OCI-LY1 (cell line): Measurements from ENCODE around the gene KDM4B.

Experiments
- EZH2 ChIP-seq: fragments of 200-600 bp; sonication (generic), shearing (Covaris generic); IDR thresholded peaks from 2 replicates; pipeline ENCODE4 v1.8.0; 2017; ENCODE audit warnings: borderline replicate concordance, mixed run types, mild to moderate bottlenecking, antibody characterized with exemption, low read length, moderate library complexity, mixed read lengths
- TF ChIP-seq, protein P1 (sequence below): fragments of 200-600 bp; sonication (generic), shearing (Covaris generic); IDR thresholded peaks from 2 replicates; pipeline ENCODE4 v1.5.1; 2017; ENCODE audit warnings: mild to moderate bottlenecking, antibody characterized with exemption, low read length, moderate library complexity, mixed read lengths

DNA sequence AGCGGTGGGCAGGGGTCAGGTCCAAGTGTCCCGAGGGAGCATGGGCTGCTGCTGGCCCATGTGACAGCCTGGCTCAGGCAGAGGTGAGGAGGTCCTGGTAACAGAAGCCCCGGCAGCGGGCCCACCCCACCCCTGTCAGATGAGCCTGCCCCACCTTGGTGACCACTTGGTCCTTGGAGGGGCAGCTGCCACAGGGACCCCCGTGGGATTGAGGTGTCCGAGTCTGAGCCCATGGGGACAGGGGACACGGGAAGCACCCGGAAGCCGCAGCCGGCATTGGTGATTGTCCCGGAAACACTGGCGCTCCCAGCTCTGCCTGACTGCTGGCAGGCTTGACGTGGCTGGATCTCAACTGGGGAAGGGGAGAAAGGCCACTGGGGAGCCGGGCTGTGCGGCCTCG lies 149.1 kb downstream of the KDM4B start:
- TF ChIP-seq, protein P1, sequence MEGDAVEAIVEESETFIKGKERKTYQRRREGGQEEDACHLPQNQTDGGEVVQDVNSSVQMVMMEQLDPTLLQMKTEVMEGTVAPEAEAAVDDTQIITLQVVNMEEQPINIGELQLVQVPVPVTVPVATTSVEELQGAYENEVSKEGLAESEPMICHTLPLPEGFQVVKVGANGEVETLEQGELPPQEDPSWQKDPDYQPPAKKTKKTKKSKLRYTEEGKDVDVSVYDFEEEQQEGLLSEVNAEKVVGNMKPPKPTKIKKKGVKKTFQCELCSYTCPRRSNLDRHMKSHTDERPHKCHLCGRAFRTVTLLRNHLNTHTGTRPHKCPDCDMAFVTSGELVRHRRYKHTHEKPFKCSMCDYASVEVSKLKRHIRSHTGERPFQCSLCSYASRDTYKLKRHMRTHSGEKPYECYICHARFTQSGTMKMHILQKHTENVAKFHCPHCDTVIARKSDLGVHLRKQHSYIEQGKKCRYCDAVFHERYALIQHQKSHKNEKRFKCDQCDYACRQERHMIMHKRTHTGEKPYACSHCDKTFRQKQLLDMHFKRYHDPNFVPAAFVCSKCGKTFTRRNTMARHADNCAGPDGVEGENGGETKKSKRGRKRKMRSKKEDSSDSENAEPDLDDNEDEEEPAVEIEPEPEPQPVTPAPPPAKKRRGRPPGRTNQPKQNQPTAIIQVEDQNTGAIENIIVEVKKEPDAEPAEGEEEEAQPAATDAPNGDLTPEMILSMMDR = no peak
- no peak for TF ChIP-seq EZH2
